RWPE2 (cell line): ENCODE results near the gene EIF1.

Experiments
- ATAC-seq: fragments of 200-7000 bp; cut with Tn5 transposase; 3 replicates; pipeline ENCODE4 v1.9.1; 2021; ENCODE audit warnings: low read depth
- DNase-seq: peaks from one replicate; pipeline ENCODE4 v3.0.0-alpha.2; 2020; ENCODE audit warnings: low spot score
- H3K27ac ChIP-seq: fragments of 450-650 bp; 2 replicates; pipeline ENCODE4 v1.5.1; 2017; ENCODE audit warnings: mild to moderate bottlenecking; ENCODE audit not compliant: poor library complexity, severe bottlenecking
- H3K27me3 ChIP-seq: fragments of 250-450 bp; sonication (Bioruptor Pico); 2 replicates; pipeline ENCODE4 v1.5.1; 2021; ENCODE audit warnings: mild to moderate bottlenecking, moderate library complexity; ENCODE audit not compliant: insufficient read depth, poor library complexity, severe bottlenecking
- H3K36me3 ChIP-seq: fragments of 250-450 bp; sonication (Bioruptor Pico); 2 replicates; pipeline ENCODE4 v1.5.1; 2020; ENCODE audit warnings: low read depth, mild to moderate bottlenecking, moderate library complexity
- H3K4me1 ChIP-seq: fragments of 250-450 bp; sonication (Bioruptor Pico); 2 replicates; pipeline ENCODE4 v1.5.1; 2021; ENCODE audit warnings: mild to moderate bottlenecking, moderate library complexity; ENCODE audit not compliant: insufficient read depth, poor library complexity, severe bottlenecking
- H3K4me3 ChIP-seq: fragments of 250-450 bp; sonication (Bioruptor Pico); 2 replicates; pipeline ENCODE4 v1.5.1; 2021; ENCODE audit warnings: mild to moderate bottlenecking, moderate library complexity; ENCODE audit not compliant: severe bottlenecking
- H3K9me3 ChIP-seq: fragments of 250-450 bp; sonication (Bioruptor Pico); 2 replicates; pipeline ENCODE4 v1.5.1; 2021; ENCODE audit warnings: mild to moderate bottlenecking, moderate library complexity; ENCODE audit not compliant: severe bottlenecking
- TF ChIP-seq, protein P1 (sequence below): fragments of 450-650 bp; IDR thresholded peaks from one replicate; pipeline ENCODE4 v1.5.1; 2017; ENCODE audit warnings: mild to moderate bottlenecking, moderate library complexity; ENCODE audit not compliant: poor library complexity, severe bottlenecking

EIF1 gene

DNA sequence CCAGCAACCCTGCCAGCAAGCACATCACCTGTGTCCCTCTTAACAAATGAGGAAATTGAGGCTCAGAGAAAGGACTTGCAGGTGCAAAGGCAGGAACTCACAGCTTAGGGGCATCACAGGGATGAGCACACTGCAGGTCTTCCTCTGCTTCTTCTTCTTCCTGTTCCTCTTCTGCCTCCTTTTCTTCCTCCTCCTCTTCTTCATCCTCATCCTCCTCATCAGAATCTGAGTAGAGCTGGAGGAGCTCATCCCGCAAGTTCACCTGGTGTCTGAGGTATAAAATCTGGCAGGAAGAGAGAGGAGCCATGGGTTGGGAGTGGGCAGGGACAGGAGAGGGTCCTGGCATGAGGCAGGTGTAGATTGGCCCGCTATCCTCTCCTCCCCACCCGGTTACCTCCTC is 43.2 kb downstream of the EIF1 start:
- H3K4me1 ChIP-seq: no peaks in the 10 kb centered on the region
- no peaks in the 10 kb centered on the region for H3K27me3 ChIP-seq
- ATAC-seq (no peak), DNase-seq (no peak)
- no peak overlapping the region for H3K27ac ChIP-seq
- no peak overlapping the region for H3K4me3 ChIP-seq
- no peaks in the 10 kb centered on the region for H3K36me3 ChIP-seq
- TF ChIP-seq, protein P1, sequence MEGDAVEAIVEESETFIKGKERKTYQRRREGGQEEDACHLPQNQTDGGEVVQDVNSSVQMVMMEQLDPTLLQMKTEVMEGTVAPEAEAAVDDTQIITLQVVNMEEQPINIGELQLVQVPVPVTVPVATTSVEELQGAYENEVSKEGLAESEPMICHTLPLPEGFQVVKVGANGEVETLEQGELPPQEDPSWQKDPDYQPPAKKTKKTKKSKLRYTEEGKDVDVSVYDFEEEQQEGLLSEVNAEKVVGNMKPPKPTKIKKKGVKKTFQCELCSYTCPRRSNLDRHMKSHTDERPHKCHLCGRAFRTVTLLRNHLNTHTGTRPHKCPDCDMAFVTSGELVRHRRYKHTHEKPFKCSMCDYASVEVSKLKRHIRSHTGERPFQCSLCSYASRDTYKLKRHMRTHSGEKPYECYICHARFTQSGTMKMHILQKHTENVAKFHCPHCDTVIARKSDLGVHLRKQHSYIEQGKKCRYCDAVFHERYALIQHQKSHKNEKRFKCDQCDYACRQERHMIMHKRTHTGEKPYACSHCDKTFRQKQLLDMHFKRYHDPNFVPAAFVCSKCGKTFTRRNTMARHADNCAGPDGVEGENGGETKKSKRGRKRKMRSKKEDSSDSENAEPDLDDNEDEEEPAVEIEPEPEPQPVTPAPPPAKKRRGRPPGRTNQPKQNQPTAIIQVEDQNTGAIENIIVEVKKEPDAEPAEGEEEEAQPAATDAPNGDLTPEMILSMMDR: no peak
- H3K9me3 ChIP-seq: no peaks in the 10 kb centered on the region

DNA sequence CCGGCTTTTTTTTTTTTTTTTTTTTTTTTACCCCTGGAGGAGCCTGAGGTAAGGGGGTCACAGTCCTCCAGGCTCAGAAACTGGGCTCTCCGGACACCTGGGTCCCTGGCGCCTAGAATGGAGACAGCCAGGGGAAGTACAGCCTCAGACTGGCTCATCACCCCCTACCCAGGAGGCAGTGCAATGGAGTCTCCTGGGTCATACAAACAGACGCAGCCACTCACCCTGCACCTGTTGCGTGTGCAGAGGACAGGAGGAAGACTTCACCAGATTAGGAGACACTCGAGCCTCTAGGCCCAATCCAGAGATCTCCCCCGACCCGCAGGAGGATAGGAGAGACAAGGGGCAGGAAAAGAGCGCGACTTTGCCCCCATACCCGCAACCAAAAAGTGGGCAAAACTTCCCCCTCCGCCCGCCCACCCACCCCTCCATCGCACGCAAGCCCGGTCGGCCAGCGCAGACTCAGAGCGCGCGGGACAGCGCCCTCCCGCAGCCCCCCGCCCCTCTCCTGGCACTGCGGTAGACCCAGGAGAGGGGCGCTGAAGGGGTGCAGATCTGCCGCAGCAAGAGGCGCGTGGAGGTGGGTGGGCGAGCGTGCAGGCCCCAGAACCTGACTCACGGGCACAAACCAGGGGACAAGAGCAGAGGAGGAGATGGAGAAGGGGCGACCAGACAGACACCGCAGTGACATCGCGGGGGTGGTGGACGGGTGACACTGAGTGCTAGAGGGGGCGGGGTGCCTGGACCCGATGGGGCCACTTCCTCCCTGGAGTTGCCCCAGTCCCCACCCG is 44.9 kb downstream of the EIF1 start:
- H3K4me3 ChIP-seq: peak overlapping the region; percentile 39

DNA sequence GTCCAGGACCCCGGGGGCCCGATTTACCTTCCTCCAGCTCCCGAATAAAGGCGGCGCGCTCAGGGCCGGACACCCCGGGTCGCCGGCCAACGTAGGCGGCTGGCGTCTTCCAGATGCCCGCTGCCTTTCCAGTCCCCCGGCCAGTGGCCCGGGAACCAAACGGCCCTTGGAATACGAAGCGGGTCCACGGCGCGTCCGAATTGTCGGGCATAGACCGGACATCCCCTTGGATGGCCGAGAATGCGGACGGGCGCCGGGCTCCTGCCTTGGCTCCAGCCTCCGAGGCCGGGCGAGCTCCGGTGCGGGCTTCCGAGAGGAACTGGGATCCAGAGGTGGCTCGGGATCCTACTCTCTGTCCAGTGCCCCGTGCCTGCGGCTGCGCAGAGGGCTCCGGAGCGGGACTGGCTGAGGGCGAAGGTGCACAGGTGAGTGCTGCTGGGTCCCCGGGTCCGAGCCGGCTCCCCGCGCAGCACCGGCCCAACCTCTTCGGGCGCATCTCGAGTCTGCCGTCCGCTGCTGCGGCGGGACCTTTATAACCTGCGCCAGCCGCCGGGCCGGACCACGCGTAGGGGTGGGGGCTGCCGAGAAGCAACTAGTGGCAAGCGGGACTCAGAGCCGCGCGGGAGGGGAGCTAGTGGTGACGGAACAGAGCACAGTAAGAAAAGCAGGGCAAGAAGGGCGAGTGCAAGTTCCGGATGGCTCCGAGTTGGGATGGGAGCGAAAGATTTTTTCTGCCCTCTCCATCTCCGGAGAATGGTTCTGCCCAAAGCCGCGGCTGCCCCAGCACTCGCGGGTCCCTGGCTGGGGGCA is 45.7 kb downstream of the EIF1 start, which contains the start of gene HAP1:
TSS of gene HAP1 (minus strand) at position 505 of the 810 bp plus-strand sequence. CDS start at position 496, 9 bp downstream.
- ATAC-seq: peak; percentile 60
- no peak for DNase-seq
- Histone ChIP-seq H3K36me3 (no peaks in the 10 kb centered on the region), H3K9me3 (no peaks in the 10 kb centered on the region), H3K27me3 (no peaks in the 10 kb centered on the region), H3K4me3 (peak within 1 kb of the TSS; percentile 39), H3K4me1 (peaks cover 14% of the 10 kb centered on the region), H3K27ac (no peak within 1 kb of the TSS)
- TF ChIP-seq, protein P1: no peak

More for the DNA sequence above, 44.9 kb downstream of the EIF1 start:
- ATAC-seq (no peak), DNase-seq (no peak)
- Histone ChIP-seq H3K36me3 (no peaks in the 10 kb centered on the region), H3K9me3 (no peaks in the 10 kb centered on the region), H3K27me3 (no peaks in the 10 kb centered on the region), H3K27ac (no peak overlapping the region), H3K4me1 (peaks cover 6% of the 10 kb centered on the region)
- TF ChIP-seq, protein P1: no peak

DNA sequence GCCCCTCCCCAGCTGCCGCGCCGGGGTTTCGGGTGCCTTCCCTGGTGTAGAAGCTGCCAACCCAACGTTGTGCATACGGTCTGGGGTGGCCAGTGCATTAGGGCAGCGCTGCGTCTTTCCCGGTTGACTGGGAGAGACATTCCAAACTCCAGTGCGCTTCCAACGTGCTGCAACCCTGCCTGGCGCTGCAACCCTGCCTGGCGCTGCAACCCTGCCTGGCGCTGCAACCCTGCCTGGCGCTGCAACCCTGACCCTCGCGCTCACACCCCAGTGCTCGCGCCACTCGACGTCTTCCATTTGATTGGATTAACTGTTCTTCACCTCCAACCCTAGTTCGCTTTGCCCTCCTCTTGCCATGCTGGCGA is 46.2 kb downstream of the EIF1 start:
- TF ChIP-seq, protein P1: no peak
- no peaks in the 10 kb centered on the region for H3K36me3 ChIP-seq
- H3K27ac ChIP-seq: no peak overlapping the region
- no peaks in the 10 kb centered on the region for H3K9me3 ChIP-seq
- DNase-seq: no peak
- no peaks in the 10 kb centered on the region for H3K27me3 ChIP-seq
- peak; percentile 11 for ATAC-seq
- peaks cover 20% of the 10 kb centered on the region for H3K4me1 ChIP-seq
- peak overlapping the region; percentile 39 for H3K4me3 ChIP-seq
